Measurements from ENCODE around the gene KRT32.

KRT32 gene

DNA sequence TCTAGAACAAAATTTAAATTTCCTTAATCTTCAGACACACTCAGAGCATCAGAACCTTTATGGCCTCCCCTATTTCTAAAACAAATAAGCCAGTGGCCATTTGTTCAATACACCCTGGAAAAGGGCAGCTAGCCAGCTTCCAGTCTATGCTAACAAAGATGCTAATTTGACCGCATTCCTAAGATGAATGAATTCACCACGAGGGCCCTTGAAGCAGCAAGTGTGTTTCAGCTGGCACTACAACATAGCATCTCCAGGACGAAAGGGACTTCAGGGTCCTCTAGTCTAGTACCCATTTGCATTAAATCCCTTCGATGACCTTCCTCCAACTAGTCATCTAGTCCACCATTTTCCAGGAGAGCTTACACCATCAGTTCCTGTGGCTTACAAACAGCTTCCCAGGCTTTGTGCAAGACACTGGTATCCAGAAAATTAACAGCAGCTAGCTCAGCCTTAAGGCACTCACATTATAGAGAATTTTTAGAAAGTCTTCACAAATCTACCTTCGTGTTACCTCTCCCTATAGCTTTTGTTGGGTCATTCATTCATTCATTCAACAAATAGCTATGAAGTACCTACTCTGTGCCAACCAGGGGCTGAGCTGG is 53.7 kb downstream of the KRT32 start:
- TF ChIP-seq, protein P1, sequence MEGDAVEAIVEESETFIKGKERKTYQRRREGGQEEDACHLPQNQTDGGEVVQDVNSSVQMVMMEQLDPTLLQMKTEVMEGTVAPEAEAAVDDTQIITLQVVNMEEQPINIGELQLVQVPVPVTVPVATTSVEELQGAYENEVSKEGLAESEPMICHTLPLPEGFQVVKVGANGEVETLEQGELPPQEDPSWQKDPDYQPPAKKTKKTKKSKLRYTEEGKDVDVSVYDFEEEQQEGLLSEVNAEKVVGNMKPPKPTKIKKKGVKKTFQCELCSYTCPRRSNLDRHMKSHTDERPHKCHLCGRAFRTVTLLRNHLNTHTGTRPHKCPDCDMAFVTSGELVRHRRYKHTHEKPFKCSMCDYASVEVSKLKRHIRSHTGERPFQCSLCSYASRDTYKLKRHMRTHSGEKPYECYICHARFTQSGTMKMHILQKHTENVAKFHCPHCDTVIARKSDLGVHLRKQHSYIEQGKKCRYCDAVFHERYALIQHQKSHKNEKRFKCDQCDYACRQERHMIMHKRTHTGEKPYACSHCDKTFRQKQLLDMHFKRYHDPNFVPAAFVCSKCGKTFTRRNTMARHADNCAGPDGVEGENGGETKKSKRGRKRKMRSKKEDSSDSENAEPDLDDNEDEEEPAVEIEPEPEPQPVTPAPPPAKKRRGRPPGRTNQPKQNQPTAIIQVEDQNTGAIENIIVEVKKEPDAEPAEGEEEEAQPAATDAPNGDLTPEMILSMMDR (IDR thresholded peaks at IDR 0.05; ENCODE audit: extremely low read depth, missing control alignments): no peak
- no peak for DNase-seq (ENCODE audit: low spot score)

DNA sequence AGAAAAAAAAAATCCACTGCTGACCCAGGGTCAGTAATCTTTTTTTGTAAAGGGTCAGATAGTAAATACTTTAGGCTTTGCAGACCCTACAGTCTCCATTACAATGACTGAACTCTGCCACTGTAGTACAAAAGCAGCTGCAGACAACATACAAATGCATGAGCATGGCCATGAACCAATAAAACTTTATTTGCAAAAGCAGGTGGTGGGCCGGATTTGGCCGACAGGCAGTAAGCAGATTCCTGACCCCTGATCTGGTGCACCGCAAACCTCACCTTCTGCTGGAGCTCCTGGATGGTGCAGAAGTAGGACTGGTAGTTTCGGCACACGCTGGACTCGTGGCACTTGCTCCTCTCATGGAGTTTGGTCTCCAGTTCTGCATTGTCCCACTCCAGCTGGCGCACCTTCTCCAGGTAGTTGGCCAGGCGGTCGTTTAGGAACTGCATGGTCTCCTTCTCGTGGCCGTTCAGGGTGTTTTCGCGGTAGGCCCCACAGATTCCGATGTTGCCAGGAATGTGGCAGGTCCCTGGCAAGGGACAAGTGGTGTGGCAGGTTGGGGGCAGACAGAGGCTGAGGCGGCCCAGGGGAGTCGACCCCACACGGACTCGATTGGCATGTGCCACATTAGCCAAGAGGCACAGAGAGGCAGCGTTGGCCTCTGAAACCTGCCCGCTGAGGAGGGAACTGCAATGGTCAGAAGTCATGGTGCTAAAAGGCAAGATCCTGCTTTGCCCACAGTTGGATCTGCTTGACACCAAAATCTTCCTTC is 55.9 kb downstream of the KRT32 start:
- no peak for DNase-seq (ENCODE audit: low spot score)
- TF ChIP-seq, protein P1 (IDR thresholded peaks at IDR 0.05; ENCODE audit: extremely low read depth, missing control alignments): no peak

All from GM20000 (cell line).